Choroid plexus epithelial cell (primary cell): ENCODE results near the gene DDX47.
A peak's percentile ranks its signal among the peaks of the same experiment; 100 is the strongest.
"Not testable (repeated sequence)": the region's sequence is repeated elsewhere in the genome, so short reads cannot be mapped to it uniquely, and the experiment has no call there.

ENCODE experiments used
- DNase-seq: peaks from one replicate; pipeline ENCODE4 v3.0.0-alpha.2; 2010; ENCODE audit warnings: low read depth
- H3K4me3 ChIP-seq: 2 replicates; pipeline ENCODE4 v1.5.1; 2011; ENCODE audit warnings: low read depth, mild to moderate bottlenecking, control low read depth, low read length, moderate library complexity
- TF ChIP-seq, protein P1 (sequence below): conservative IDR thresholded peaks from 2 replicates; pipeline ENCODE4 v1.5.1; 2011; ENCODE audit warnings: low read depth, mild to moderate bottlenecking, control low read depth, inconsistent platforms, low read length, moderate library complexity

DDX47 gene

DNA sequence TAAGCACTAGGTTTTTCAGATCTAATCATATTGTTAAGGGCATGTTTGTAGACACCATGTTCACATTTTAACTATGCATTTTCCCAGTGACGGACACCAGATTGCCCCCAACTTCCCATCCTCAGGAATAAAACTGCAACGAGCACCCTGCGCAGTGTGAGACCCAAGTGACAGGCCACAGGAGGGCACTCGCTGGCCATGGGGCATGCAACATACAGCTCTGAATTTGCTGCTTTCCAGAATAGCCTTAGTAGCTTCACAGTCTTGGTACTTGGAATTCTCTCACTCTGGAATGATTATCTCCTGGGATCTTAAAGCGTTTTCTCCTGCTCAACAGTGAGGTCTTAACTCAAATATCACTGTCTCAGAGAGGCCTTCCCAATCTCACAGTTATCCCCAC is 972 bp upstream of the DDX47 start:
- no peak overlapping the region for H3K4me3 ChIP-seq
- TF ChIP-seq, protein P1, sequence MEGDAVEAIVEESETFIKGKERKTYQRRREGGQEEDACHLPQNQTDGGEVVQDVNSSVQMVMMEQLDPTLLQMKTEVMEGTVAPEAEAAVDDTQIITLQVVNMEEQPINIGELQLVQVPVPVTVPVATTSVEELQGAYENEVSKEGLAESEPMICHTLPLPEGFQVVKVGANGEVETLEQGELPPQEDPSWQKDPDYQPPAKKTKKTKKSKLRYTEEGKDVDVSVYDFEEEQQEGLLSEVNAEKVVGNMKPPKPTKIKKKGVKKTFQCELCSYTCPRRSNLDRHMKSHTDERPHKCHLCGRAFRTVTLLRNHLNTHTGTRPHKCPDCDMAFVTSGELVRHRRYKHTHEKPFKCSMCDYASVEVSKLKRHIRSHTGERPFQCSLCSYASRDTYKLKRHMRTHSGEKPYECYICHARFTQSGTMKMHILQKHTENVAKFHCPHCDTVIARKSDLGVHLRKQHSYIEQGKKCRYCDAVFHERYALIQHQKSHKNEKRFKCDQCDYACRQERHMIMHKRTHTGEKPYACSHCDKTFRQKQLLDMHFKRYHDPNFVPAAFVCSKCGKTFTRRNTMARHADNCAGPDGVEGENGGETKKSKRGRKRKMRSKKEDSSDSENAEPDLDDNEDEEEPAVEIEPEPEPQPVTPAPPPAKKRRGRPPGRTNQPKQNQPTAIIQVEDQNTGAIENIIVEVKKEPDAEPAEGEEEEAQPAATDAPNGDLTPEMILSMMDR: no peak
- DNase-seq: no peak

DNA sequence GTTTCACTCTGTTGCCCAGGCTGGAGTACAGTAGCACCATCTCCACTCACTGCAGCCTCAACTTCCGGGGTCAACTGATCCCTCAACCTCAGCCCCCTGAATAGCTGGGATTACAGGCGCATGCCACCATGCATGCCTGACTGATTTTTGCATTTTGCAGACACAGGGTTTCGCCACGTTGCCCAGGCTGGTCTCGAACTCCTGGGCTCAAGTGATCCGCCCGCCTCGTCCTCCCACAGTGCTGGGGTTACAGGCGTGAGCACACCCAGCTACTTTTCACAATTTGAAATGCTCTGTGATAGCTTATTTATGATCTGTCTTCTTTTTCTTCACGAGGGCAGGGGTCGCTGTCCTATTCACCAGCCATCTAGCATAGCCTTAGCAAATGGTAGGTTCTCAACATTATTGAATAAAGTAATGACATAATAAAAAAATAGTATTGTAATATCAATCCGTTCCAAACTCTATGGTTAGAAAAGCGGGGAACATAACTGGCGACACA is 477 bp upstream of the DDX47 start:
- H3K4me3 ChIP-seq: no peak overlapping the region

DNA sequence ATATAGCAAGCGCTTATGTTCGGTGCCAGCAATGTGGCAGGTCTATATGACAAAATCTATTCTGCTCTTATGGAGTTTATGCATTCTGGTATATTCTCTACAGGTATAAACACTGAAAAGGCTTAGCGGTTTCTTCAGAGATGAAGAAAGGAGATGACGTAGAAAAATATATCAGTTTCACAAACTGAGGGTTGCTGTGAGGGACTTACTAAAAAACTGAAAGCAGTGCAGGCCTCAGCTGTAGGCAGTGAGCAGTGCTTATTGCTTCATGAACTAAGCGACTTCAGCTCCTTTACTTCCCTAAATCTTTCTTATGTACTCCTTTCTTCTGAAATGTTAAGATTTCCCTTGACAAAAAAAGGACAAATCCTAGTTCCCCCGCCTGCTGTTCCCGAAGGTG is 4.5 kb downstream of the DDX47 start:
- TF ChIP-seq, protein P1: no peak
- DNase-seq: no peak
- H3K4me3 ChIP-seq: no peak overlapping the region

More for the DNA sequence above, 477 bp upstream of the DDX47 start:
- TF ChIP-seq, protein P1: no peak
- no peak for DNase-seq

DNA sequence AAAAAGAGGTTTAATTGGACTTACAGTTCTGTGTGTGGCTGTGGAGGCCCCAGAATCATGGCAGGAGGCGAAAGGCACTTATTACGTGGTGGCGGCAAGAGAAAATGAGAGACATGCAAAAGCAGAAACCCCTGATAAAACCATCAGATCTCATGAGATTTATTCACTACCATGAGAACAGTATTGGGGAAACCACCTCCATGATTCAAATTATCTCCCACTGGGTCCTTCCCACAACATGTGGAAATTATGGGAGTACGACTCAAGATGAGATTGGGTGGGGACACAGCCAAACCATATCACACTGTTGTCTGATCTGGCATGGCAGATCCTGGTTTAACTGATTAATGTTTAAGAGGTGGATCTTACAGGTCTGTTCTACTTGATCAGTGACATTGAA is 5.6 kb downstream of the DDX47 start:
- H3K4me3 ChIP-seq: no peak overlapping the region
- DNase-seq: no peak
- TF ChIP-seq, protein P1: no peak

DNA sequence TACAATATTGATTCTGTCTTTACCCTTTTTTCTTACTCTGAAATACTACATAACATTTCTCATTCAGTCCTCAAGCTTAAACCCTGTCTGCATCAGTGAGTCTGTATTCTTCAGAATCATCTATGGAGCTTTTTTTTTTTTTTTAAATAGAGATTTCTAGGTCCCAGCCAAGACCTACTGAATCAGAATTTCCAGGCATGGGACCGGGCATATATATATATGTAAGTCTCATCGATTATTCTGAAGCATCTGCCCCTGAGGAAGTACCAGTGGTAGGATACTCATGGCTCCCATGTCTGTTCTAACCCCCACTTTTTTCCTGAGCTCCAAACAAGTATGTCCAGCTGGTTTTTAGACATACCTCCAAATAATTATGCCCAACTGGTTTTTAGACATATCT is 6.1 kb downstream of the DDX47 start:
- TF ChIP-seq, protein P1: no peak
- H3K4me3 ChIP-seq: no peak overlapping the region
- DNase-seq: no peak

DNA sequence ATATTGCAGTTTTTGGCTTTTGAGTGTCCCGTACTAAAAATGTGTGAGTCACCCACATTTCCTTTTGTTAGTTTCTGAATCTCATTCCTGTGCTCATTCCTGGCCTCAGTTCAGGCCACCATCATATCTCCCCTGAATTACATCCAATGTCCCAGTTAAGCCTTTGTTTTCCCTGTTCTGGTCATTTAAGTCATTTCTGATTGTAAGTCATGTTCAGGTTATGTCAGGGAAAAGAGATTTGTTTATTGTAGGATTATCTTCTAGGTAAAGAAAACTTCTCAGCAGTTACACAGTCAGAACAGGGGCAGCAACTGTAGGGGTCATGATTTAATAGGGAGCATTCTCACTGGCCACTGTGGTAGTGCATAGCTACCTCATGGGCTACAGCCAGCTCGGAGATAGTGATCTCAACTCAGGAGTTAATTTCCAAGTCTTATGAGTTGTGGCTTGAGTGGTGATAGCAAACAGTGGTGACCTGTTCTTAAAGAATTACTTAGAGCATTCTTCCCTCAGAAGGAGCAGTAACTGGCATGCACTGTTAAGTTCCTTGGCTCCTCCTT is 6.7 kb downstream of the DDX47 start:
- DNase-seq: peak; percentile 95
- no peak overlapping the region for H3K4me3 ChIP-seq

DNA sequence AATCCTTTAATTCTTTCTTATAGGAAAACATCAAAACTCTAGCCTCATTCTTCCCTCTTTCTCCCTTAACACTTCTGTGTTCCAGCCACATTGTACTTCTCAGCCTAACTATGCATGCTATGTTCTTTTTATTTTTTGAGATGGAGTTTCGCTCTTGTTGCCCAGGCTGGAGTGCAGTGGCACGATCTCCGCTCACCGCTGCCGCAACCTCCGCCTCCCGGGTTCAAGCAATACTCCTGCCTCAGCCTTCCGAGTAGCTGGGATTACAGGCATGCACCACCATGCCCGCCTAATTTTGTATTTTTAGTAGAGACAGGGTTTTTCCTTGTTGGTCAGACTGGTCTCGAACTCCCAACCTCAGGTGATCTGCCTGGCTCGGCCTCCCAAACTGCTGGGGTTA is 7.2 kb downstream of the DDX47 start:
- not testable (repeated sequence) for H3K4me3 ChIP-seq, DNase-seq

More for the DNA sequence above, 6.7 kb downstream of the DDX47 start:
- TF ChIP-seq, protein P1: peak; percentile 18
